GM23338 (cell line): ENCODE measurements around the gene UNC13D. TPM values are rescaled to one million over a fixed set of nuclear protein-coding genes. Genes with fewer than 3 reads are reported as not detected.

Experiments used
- ATAC-seq: fragments of 200-7000 bp; cut with Tn5 transposase; 3 replicates; pipeline ENCODE4 v1.9.1; 2020
- DNase-seq: peaks from one replicate; pipeline ENCODE4 v3.0.0-alpha.2; 2015; ENCODE audit warnings: low spot score
- H2AFZ ChIP-seq: fragments of 200-600 bp; sonication (generic); 2 replicates; pipeline ENCODE4 v1.8.0; 2016; ENCODE audit warnings: antibody characterized with exemption, mild to moderate bottlenecking, moderate library complexity
- H3F3A ChIP-seq: fragments of 200-600 bp; sonication (generic); replicated peaks from 2 replicates; pipeline ENCODE4 v1.8.0; 2017; ENCODE audit warnings: antibody characterized with exemption, mixed run types, low read depth
- H3K27ac ChIP-seq: fragments of 200-600 bp; sonication (generic); 2 replicates; pipeline ENCODE4 v1.6.1; 2016; ENCODE audit warnings: low read depth
- H3K27me3 ChIP-seq: fragments of 200-600 bp; sonication (generic); 2 replicates; pipeline ENCODE4 v1.8.0; 2016; ENCODE audit warnings: mild to moderate bottlenecking, mixed run types, moderate library complexity; ENCODE audit not compliant: insufficient read depth
- H3K36me3 ChIP-seq: fragments of 200-600 bp; sonication (generic); 2 replicates; pipeline ENCODE4 v1.8.0; 2016; ENCODE audit warnings: mild to moderate bottlenecking; ENCODE audit not compliant: insufficient read depth
- H3K4me1 ChIP-seq: fragments of 200-600 bp; sonication (generic); 2 replicates; pipeline ENCODE4 v1.8.0; 2016; ENCODE audit warnings: mild to moderate bottlenecking, moderate library complexity; ENCODE audit not compliant: insufficient read depth
- H3K4me2 ChIP-seq: fragments of 200-600 bp; sonication (generic); 2 replicates; pipeline ENCODE4 v1.7.1; 2017; ENCODE audit warnings: mixed run types
- H3K4me3 ChIP-seq: fragments of 200-600 bp; sonication (generic); 2 replicates; pipeline ENCODE4 v1.6.1; 2016; ENCODE audit warnings: mixed run types
- H3K79me2 ChIP-seq: fragments of 200-600 bp; sonication (generic); replicated peaks from 2 replicates; pipeline ENCODE4 v1.8.0; 2017; ENCODE audit warnings: mild to moderate bottlenecking; ENCODE audit not compliant: insufficient read depth
- H3K9me2 ChIP-seq: fragments of 200-600 bp; sonication (generic); 2 replicates; pipeline ENCODE4 v1.8.0; 2017; ENCODE audit not compliant: insufficient read depth
- H4K20me1 ChIP-seq: fragments of 200-600 bp; sonication (generic); replicated peaks from 2 replicates; pipeline ENCODE4 v1.8.0; 2017; ENCODE audit warnings: mild to moderate bottlenecking; ENCODE audit not compliant: insufficient read depth
- H3K27ac Mint-ChIP-seq: 2 replicates; pipeline ENCODE4 v1.8.0; 2020; ENCODE audit warnings: inconsistent platforms, mild to moderate bottlenecking, moderate library complexity, mixed read lengths
- H3K27me3 Mint-ChIP-seq: 3 replicates; pipeline ENCODE4 v1.8.0; 2022; ENCODE audit warnings: low read depth, mild to moderate bottlenecking, moderate library complexity, mixed read lengths, inconsistent platforms; ENCODE audit not compliant: insufficient read depth, poor library complexity
- H3K36me3 Mint-ChIP-seq: 3 replicates; pipeline ENCODE4 v1.8.0; 2021; ENCODE audit warnings: low read depth, mild to moderate bottlenecking, inconsistent platforms, moderate library complexity, mixed read lengths
- H3K4me1 Mint-ChIP-seq: 3 replicates; pipeline ENCODE4 v1.8.0; 2020; ENCODE audit warnings: mild to moderate bottlenecking, inconsistent platforms, mixed read lengths
- H3K4me3 Mint-ChIP-seq: 3 replicates; pipeline ENCODE4 v1.8.0; 2021; ENCODE audit warnings: moderate library complexity, mild to moderate bottlenecking, inconsistent platforms, mixed read lengths
- H3K9me3 Mint-ChIP-seq: 3 replicates; pipeline ENCODE4 v1.8.0; 2020; ENCODE audit warnings: moderate library complexity, mild to moderate bottlenecking, inconsistent platforms, mixed read lengths
- CREB1 ChIP-seq: fragments of 250-450 bp; sonication (Bioruptor Pico); IDR thresholded peaks from 2 replicates; pipeline ENCODE4 v1.5.0; 2020; ENCODE audit warnings: low read depth, mild to moderate bottlenecking, moderate library complexity
- POLR2AphosphoS5 ChIP-seq: IDR thresholded peaks from 2 replicates; pipeline ENCODE4 v1.6.1; 2016; ENCODE audit warnings: antibody characterized with exemption, low read depth
- microRNA-seq: library from miRNA; unstranded; fragments of <30 nt; microRNA quantifications from one replicate; pipeline ENCODE4, GENCODE V29; 2017
- polyA plus RNA-seq: library from polyadenylated mRNA; unstranded; fragments of >200 nt; fragmentation: Nextera tagmentation; extraction: Ambion mirVana; gene quantifications from 2 replicates; pipeline ENCODE4 v1.2.1, GENCODE V29; 2016
- total RNA-seq: library from RNA; depleted of rRNA; stranded (reverse); fragments of >200 nt; shearing (Covaris generic); gene quantifications from 2 replicates; pipeline ENCODE4 v1.2.3, GENCODE V29; 2014; rRNA removed

Gene UNC13D
- total and polyA plus RNA-seq, 2 experiments from 2014 or later = 5.9 to 10.8 TPM

DNA sequence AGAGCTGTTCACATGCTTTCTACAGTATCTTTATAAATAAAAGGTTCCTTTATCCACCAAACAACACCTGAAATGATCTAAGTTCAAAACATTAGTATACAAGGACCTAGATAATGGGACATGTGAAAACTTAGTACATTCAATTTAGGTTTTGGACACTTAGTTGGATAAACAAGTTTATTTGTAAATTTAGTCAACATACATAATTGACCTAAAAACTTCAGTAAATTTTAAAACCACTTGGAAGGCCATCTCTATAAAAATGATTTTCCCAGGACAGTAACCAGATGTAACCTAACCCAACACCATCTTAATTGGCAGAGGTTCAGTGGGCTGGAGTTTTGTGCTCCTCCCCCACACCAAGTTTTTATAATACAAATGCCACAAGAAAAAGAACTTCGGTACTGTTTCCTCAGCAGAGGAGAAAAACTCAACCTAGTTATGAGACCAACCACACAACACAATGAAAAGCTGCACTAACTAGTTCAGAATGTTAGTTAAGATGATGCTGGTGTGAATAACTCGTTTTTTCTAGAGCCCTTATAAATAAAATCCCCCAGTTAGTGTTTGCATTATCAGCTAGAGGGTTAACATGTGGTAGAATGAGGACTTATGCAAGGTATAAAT is 66.8 kb downstream of the UNC13D start:
- Histone ChIP-seq H2AFZ (no peak overlapping the region), H4K20me1 (peaks cover 18% of the 10 kb centered on the region), H3K4me3 (peak overlapping the region; percentile 80), H3K27me3 (no peaks in the 10 kb centered on the region), H3K9me2 (no peaks in the 10 kb centered on the region), H3K4me1 (peaks cover 10% of the 10 kb centered on the region), H3K4me2 (peak overlapping the region; percentile 91), H3K79me2 (peaks cover 22% of the 10 kb centered on the region), H3K36me3 (peaks cover 17% of the 10 kb centered on the region; the same call in 1 of the 2 replicates), H3F3A (peaks cover 31% of the 10 kb centered on the region), H3K27ac (no peak overlapping the region)
- peaks cover 4% of the 10 kb centered on the region; the same call in 2 of the 3 replicates for H3K9me3 Mint-ChIP-seq
- H3K27me3 Mint-ChIP-seq = peaks cover 50% of the 10 kb centered on the region
- no peak for DNase-seq
- ATAC-seq = no peak
- TF ChIP-seq CREB1 = no peak
- TF ChIP-seq POLR2AphosphoS5 = no peak
- H3K4me3 Mint-ChIP-seq = peak overlapping the region; percentile 92
- H3K36me3 Mint-ChIP-seq = peaks cover 46% of the 10 kb centered on the region
- H3K4me1 Mint-ChIP-seq = peaks cover 34% of the 10 kb centered on the region
- no peak overlapping the region for H3K27ac Mint-ChIP-seq

Small RNA genes within 50 kb of the gene (microRNA-seq; reads per million reads assigned to microRNA genes)
- gene MIR4738 = not detected

Other genes starting within 250 kb of the UNC13D start
- gene SMIM5, start 211.0 kb downstream of the UNC13D start, total RNA-seq = not detected in 2 replicates
- 0.16 TPM in 1 of 2 replicates, not detected in the other for gene SMIM5, start 211.0 kb downstream of the UNC13D start, polyA plus RNA-seq
- gene RECQL5, start 177.2 kb downstream of the UNC13D start, total RNA-seq = 23.3 and 24.5 TPM in 2 replicates
- 19.9 and 20.0 TPM in 2 replicates for gene RECQL5, start 177.2 kb downstream of the UNC13D start, polyA plus RNA-seq
- 44.9 and 60.9 TPM in 2 replicates for gene SAP30BP, start 177.1 kb downstream of the UNC13D start, total RNA-seq
- gene SAP30BP, start 177.1 kb downstream of the UNC13D start, polyA plus RNA-seq = 95.0 and 97.9 TPM in 2 replicates
- 9.7 and 10.3 TPM in 2 replicates for gene ITGB4, start 122.9 kb downstream of the UNC13D start, total RNA-seq
- gene ITGB4, start 122.9 kb downstream of the UNC13D start, polyA plus RNA-seq = 4.2 and 6.1 TPM in 2 replicates
- gene GALK1, start 79.2 kb downstream of the UNC13D start, total RNA-seq = 30.5 TPM in 2 replicates
- gene GALK1, start 79.2 kb downstream of the UNC13D start, polyA plus RNA-seq = 31.7 and 34.7 TPM in 2 replicates
- 65.2 and 67.0 TPM in 2 replicates for gene UNK, start 59.6 kb downstream of the UNC13D start, total RNA-seq
- gene UNK, start 59.6 kb downstream of the UNC13D start, polyA plus RNA-seq = 16.6 and 21.8 TPM in 2 replicates
- gene WBP2, start 10.9 kb upstream of the UNC13D start, total RNA-seq = 34.9 and 36.2 TPM in 2 replicates
- gene WBP2, start 10.9 kb upstream of the UNC13D start, polyA plus RNA-seq = 59.5 and 63.5 TPM in 2 replicates
- 9.9 and 12.5 TPM in 2 replicates for gene TRIM47, start 34.2 kb upstream of the UNC13D start, total RNA-seq
- 7.2 TPM in 2 replicates for gene TRIM47, start 34.2 kb upstream of the UNC13D start, polyA plus RNA-seq
- 53.8 and 54.0 TPM in 2 replicates for gene TRIM65, start 52.5 kb upstream of the UNC13D start, total RNA-seq
- 13.8 and 15.0 TPM in 2 replicates for gene TRIM65, start 52.5 kb upstream of the UNC13D start, polyA plus RNA-seq
- gene MRPL38, start 60.5 kb upstream of the UNC13D start, total RNA-seq = 47.2 and 63.6 TPM in 2 replicates
- gene MRPL38, start 60.5 kb upstream of the UNC13D start, polyA plus RNA-seq = 86.7 and 90.0 TPM in 2 replicates
- gene FBF1, start 96.6 kb upstream of the UNC13D start, total RNA-seq = 11.8 and 17.4 TPM in 2 replicates
- 8.8 and 9.7 TPM in 2 replicates for gene FBF1, start 96.6 kb upstream of the UNC13D start, polyA plus RNA-seq
- 32.8 and 32.9 TPM in 2 replicates for gene ACOX1, start 134.8 kb upstream of the UNC13D start, total RNA-seq
- gene ACOX1, start 134.8 kb upstream of the UNC13D start, polyA plus RNA-seq = 11.9 and 12.8 TPM in 2 replicates
- gene TEN1, start 134.8 kb upstream of the UNC13D start, total RNA-seq = 11.3 TPM in 2 replicates
- gene TEN1, start 134.8 kb upstream of the UNC13D start, polyA plus RNA-seq = 13.2 and 14.1 TPM in 2 replicates
- 5.9 and 10.2 TPM in 2 replicates for gene CDK3, start 156.5 kb upstream of the UNC13D start, total RNA-seq
- gene CDK3, start 156.5 kb upstream of the UNC13D start, polyA plus RNA-seq = 7.8 and 7.9 TPM in 2 replicates
- 0.62 and 1.3 TPM in 2 replicates for gene EVPL, start 182.9 kb upstream of the UNC13D start, total RNA-seq
- 0.47 and 0.59 TPM in 2 replicates for gene EVPL, start 182.9 kb upstream of the UNC13D start, polyA plus RNA-seq
- 60.3 and 62.8 TPM in 2 replicates for gene SRP68, start 228.1 kb upstream of the UNC13D start, total RNA-seq
- 30.7 and 34.2 TPM in 2 replicates for gene SRP68, start 228.1 kb upstream of the UNC13D start, polyA plus RNA-seq
- 0.70 and 2.2 TPM in 2 replicates for gene GALR2, start 230.4 kb upstream of the UNC13D start, total RNA-seq
- 0.50 and 0.80 TPM in 2 replicates for gene GALR2, start 230.4 kb upstream of the UNC13D start, polyA plus RNA-seq
- gene ZACN, start 234.8 kb upstream of the UNC13D start, total RNA-seq = not detected in 2 replicates
- 0.47 and 0.82 TPM in 2 replicates for gene ZACN, start 234.8 kb upstream of the UNC13D start, polyA plus RNA-seq